ENCODE data around the gene RSPO4.

DNA sequence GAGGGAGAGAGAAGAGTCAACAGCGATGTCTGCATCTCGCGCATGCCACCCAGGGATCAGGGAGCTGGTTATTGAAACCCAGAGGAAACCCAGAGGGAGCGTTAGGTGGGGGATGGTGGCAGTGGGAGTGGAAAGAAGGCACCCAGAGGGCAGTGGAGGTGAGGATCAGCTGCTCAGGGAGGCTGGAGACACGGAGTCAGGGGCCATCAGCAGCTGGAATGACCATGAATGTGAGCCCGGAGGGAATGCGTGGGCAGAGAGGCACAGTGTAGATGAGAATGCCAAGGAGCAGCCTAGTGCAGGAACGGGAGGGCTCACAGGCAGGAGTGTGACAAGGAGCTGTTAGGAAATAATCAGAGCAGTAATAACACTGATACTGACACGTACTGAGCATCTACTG lies 36.2 kb downstream of the RSPO4 start:
- no peak for TF ChIP-seq CTCF (IDR thresholded peaks at IDR 0.05)
- no peak for TF ChIP-seq ZFX (IDR thresholded peaks at IDR 0.05; ENCODE audit: borderline replicate concordance)

Data from 22Rv1 (cell line).